CD4-positive, alpha-beta T cell treated with Interleukin-17A for 4 hours (primary cell): ENCODE results near the gene STIMATE.

ENCODE experiments used
- DNase-seq: peaks from one replicate; pipeline ENCODE4 v3.0.0-alpha.2; 2020; ENCODE audit warnings: mixed read lengths

Gene STIMATE

GRCh38 chr3:52892625-52893311 is 4.6 kb downstream of the STIMATE start:
- peak; percentile 42 for DNase-seq

GRCh38 chr3:52892290-52892624 is 5.1 kb downstream of the STIMATE start:
- no peak for DNase-seq

GRCh38 chr3:52891615-52892081 is 5.7 kb downstream of the STIMATE start:
- no peak for DNase-seq

- peak; percentile 21 for DNase-seq
Observed at GRCh38 chr3:52891164-52891563, 6.2 kb downstream of the STIMATE start.

- DNase-seq: peak; percentile 47
Observed at GRCh38 chr3:52890735-52891134, 6.6 kb downstream of the STIMATE start.

GRCh38 chr3:52889901-52890300 is 7.4 kb downstream of the STIMATE start:
- no peak for DNase-seq

GRCh38 chr3:52887166-52887565 is 10.2 kb downstream of the STIMATE start:
- no peak for DNase-seq

- DNase-seq: no peak
Observed at GRCh38 chr3:52886049-52886730, 11.2 kb downstream of the STIMATE start.

- DNase-seq: no peak
Observed at GRCh38 chr3:52882377-52882776, 15.0 kb downstream of the STIMATE start.

GRCh38 chr3:52881871-52882270 is 15.5 kb downstream of the STIMATE start:
- no peak for DNase-seq

- no peak for DNase-seq
Observed at GRCh38 chr3:52880474-52880873, 16.9 kb downstream of the STIMATE start.

GRCh38 chr3:52880047-52880446 is 17.3 kb downstream of the STIMATE start:
- DNase-seq: no peak

GRCh38 chr3:52879581-52879980 is 17.8 kb downstream of the STIMATE start:
- DNase-seq: no peak

GRCh38 chr3:52879090-52879489 is 18.3 kb downstream of the STIMATE start:
- no peak for DNase-seq

GRCh38 chr3:52877085-52877484 is 20.3 kb downstream of the STIMATE start:
- no peak for DNase-seq

GRCh38 chr3:52874864-52875587 is 22.3 kb downstream of the STIMATE start:
- peak; percentile 29 for DNase-seq

- no peak for DNase-seq
Observed at GRCh38 chr3:52874160-52874701, 23.1 kb downstream of the STIMATE start.

GRCh38 chr3:52873433-52874159 is 23.8 kb downstream of the STIMATE start:
- no peak for DNase-seq

- DNase-seq: no peak
Observed at GRCh38 chr3:52872245-52872644, 25.1 kb downstream of the STIMATE start.

- no peak for DNase-seq
Observed at GRCh38 chr3:52871761-52872160, 25.6 kb downstream of the STIMATE start.

GRCh38 chr3:52870471-52870870 is 26.9 kb downstream of the STIMATE start:
- no peak for DNase-seq

GRCh38 chr3:52866427-52866826 is 30.9 kb downstream of the STIMATE start:
- DNase-seq: no peak

- DNase-seq: no peak
Observed at GRCh38 chr3:52865994-52866393, 31.4 kb downstream of the STIMATE start.
